K562 (cell line): Measurements from ENCODE around the gene SLC19A1. TPM values are rescaled to one million over a fixed set of nuclear protein-coding genes. Genes with fewer than 3 reads are reported as not detected.

ENCODE experiments used
- CEBPG ChIP-seq, 3 experiments: fragments of 200-800 bp in 1 of 3; sonication (Bioruptor generic) in 1 of 3; sonication (generic) in 1 of 3; formaldehyde crosslinking in 1 of 3; IDR thresholded peaks in 2 of 3; conservative IDR thresholded peaks in 1 of 3; 2 replicates each; pipeline versions ENCODE4 v1.6.1 to v1.8.0; 2016 to 2022; ENCODE audit warnings: missing compliant biosample characterization in 2 of 3, missing genetic modification characterization in 2 of 3, mild to moderate bottlenecking in 1 of 3, missing genetic modification reagents in 1 of 3
- CLOCK ChIP-seq: fragments of 250-450 bp; sonication (Bioruptor Pico); IDR thresholded peaks from 2 replicates; pipeline ENCODE4 v1.4.0; 2020; ENCODE audit warnings: mild to moderate bottlenecking, moderate library complexity, borderline replicate concordance
- CREB5 ChIP-seq: fragments of 250-450 bp; sonication (Bioruptor Pico); IDR thresholded peaks from 2 replicates; pipeline ENCODE4 v1.5.0; 2020; ENCODE audit warnings: mild to moderate bottlenecking
- CTCF ChIP-seq, 3 experiments: IDR thresholded peaks in 2 of 3; conservative IDR thresholded peaks in 1 of 3; 2 replicates each; pipeline ENCODE4 v1.5.1; 2011 to 2012; ENCODE audit warnings: low read length in 3 of 3, mild to moderate bottlenecking in 3 of 3, control low read depth in 2 of 3, improper control_type of control experiment in 1 of 3, inconsistent platforms in 1 of 3, low read depth in 1 of 3, mixed read lengths in 1 of 3, moderate library complexity in 1 of 3; ENCODE audit not compliant: insufficient read depth in 2 of 3
- DMBX1 ChIP-seq: fragments of 250-450 bp; sonication (Bioruptor Pico); IDR thresholded peaks from 2 replicates; pipeline ENCODE4 v1.8.0; 2022; ENCODE audit warnings: inconsistent platforms, mild to moderate bottlenecking, moderate library complexity, borderline replicate concordance
- FIP1L1 ChIP-seq: fragments of 200-400 bp; formaldehyde crosslinking; IDR thresholded peaks from 2 replicates; pipeline ENCODE4 v1.6.1; 2018; ENCODE audit warnings: mild to moderate bottlenecking, low read depth, low read length; ENCODE audit not compliant: poor library complexity, severe bottlenecking
- FOXK1 ChIP-seq: sonication (generic); formaldehyde crosslinking; IDR thresholded peaks from 2 replicates; pipeline ENCODE4 v1.8.0; 2022; ENCODE audit warnings: missing genetic modification reagents, mild to moderate bottlenecking, borderline replicate concordance
- MCM7 ChIP-seq, 2 experiments: fragments of 450-650 bp; IDR thresholded peaks; 2 replicates each; pipeline ENCODE4 v1.6.1; 2016 to 2018
- NCOA1 ChIP-seq: fragments of 450-650 bp; IDR thresholded peaks from 2 replicates; pipeline ENCODE4 v1.6.1; 2016; ENCODE audit warnings: low read depth
- NFATC3 ChIP-seq: fragments of 450-650 bp; IDR thresholded peaks from 2 replicates; pipeline ENCODE4 v1.6.1; 2017; ENCODE audit warnings: mild to moderate bottlenecking
- NFE2L1 ChIP-seq: fragments of 450-650 bp; IDR thresholded peaks from 2 replicates; pipeline ENCODE4 v1.6.1; 2016; ENCODE audit warnings: missing genetic modification characterization, low read depth, mild to moderate bottlenecking, missing compliant biosample characterization, moderate library complexity, borderline replicate concordance
- NR4A1 ChIP-seq, 2 experiments: fragments of 250-450 bp in 1 of 2; fragments of 450-650 bp in 1 of 2; sonication (Bioruptor Pico) in 1 of 2; IDR thresholded peaks; 2 replicates each; pipeline versions ENCODE4 v1.4.0 to v1.6.1; 2016 to 2020; ENCODE audit warnings: mild to moderate bottlenecking in 2 of 2, missing compliant biosample characterization in 1 of 2, missing genetic modification characterization in 1 of 2, moderate library complexity in 1 of 2
- RUNX1 ChIP-seq: sonication (generic); IDR thresholded peaks from 2 replicates; pipeline ENCODE4 v1.6.1; 2016; ENCODE audit warnings: antibody characterized with exemption, low read depth
- SAFB ChIP-seq: fragments of 200-400 bp; formaldehyde crosslinking; IDR thresholded peaks from 2 replicates; pipeline ENCODE4 v1.6.1; 2017; ENCODE audit warnings: low read depth, low read length, borderline replicate concordance
- SMAD2 ChIP-seq: fragments of 150-350 bp; IDR thresholded peaks from 2 replicates; pipeline ENCODE4 v1.6.1; 2014; ENCODE audit warnings: low read depth, mild to moderate bottlenecking, low read length
- SMAD4 ChIP-seq: fragments of 250-450 bp; sonication (Bioruptor Pico); conservative IDR thresholded peaks from 2 replicates; pipeline ENCODE4 v1.8.0; 2021; ENCODE audit warnings: inconsistent platforms, mild to moderate bottlenecking, moderate library complexity
- SMARCA4 ChIP-seq: fragments of 450-650 bp; IDR thresholded peaks from 2 replicates; pipeline ENCODE4 v1.6.1; 2016
- SP2 ChIP-seq: IDR thresholded peaks from 2 replicates; pipeline ENCODE4 v1.6.1; 2011; ENCODE audit warnings: mild to moderate bottlenecking, low read depth, low read length, moderate library complexity; ENCODE audit not compliant: poor library complexity, severe bottlenecking; ENCODE audit errors: extremely low read depth
- ZBED1 ChIP-seq: IDR thresholded peaks from 2 replicates; pipeline ENCODE4 v1.6.1; 2014
- ZNF23 ChIP-seq: fragments of 250-450 bp; sonication (Bioruptor Pico); IDR thresholded peaks from 2 replicates; pipeline ENCODE4 v1.4.0; 2020; ENCODE audit warnings: mild to moderate bottlenecking
- ZNF707 ChIP-seq: fragments of 250-450 bp; sonication (Bioruptor Pico); conservative IDR thresholded peaks from 2 replicates; pipeline ENCODE4 v1.8.0; 2022; ENCODE audit warnings: inconsistent platforms, mild to moderate bottlenecking, moderate library complexity
- polyA plus RNA-seq, 8 experiments: library from polyadenylated mRNA; depleted of rRNA in 4 of 8; stranded (reverse) in 5 of 8; unstranded in 3 of 8; fragments of >200 nt; fragmentation: Nextera tagmentation in 2 of 8; fragmentation: Illumina TruSeq in 1 of 8; extraction: Ambion mirVana in 2 of 8; extraction: Trizol in 1 of 8; gene quantifications; 2 replicates each; pipeline versions ENCODE4 v1.2.1 to v1.2.3, GENCODE V29; 2011 to 2014; ENCODE audit warnings: inconsistent platforms in 1 of 8, missing spikeins in 1 of 8
- total RNA-seq, 7 experiments: library from RNA; depleted of rRNA in 6 of 7; stranded (reverse); fragments of >200 nt in 6 of 7; fragmentation: Illumina TruSeq in 2 of 7; extraction: Trizol in 2 of 7; gene quantifications; 2 replicates each; pipeline versions ENCODE4 v1.2.1 to v1.2.3, GENCODE V29; 2011 to 2021; ENCODE audit warnings: low replicate concordance in 1 of 7

Gene SLC19A1
- total and polyA plus RNA-seq, 9 of the 15 experiments (the other 6 are each of a cell fraction or from before 2014, with no cell fraction given), result 0.65 to 88.7 (median 12.0) TPM

GRCh38 chr21:45590726-45591618 lies 48.7 kb upstream of the SLC19A1 start (continued):
- TF ChIP-seq CLOCK (no peak), ZNF707 (CRISPR knock-in tag) (no peak), SP2 (no peak), DMBX1 (CRISPR knock-in tag) (no peak), ZNF23 (CRISPR knock-in tag) (no peak), NFE2L1 (tag) (no peak), RUNX1 (no peak), CREB5 (CRISPR knock-in tag) (0 out of 2 replicates have a peak, but pooled peaks have one; percentile 14), NR4A1 (CRISPR knock-in tag; IDR thresholded peaks at IDR 0.05) (no peak), NR4A1 (tag; IDR thresholded peaks at IDR 0.05) (0 out of 2 replicates have a peak, but pooled peaks have one; percentile 32), CTCF (IDR thresholded peaks at IDR 0.05 in 2 of 3, conservative IDR thresholded peaks at IDR 0.05 in 1 of 3; ENCODE audit: insufficient read depth in 2 of 3, low read depth in 1 of 3, low read length in 3 of 3) (0 out of 6 replicates have a peak, but pooled peaks of 2 of the 3 experiments have one; percentile 1 to 27), ZBED1 (no peak), NCOA1 (0 out of 2 replicates have a peak, but pooled peaks have one; percentile 13), SMAD4 (no peak), FOXK1 (CRISPR knock-in tag) (no peak), FIP1L1 (no peak), SMAD2 (no peak), SAFB (0 out of 2 replicates have a peak, but pooled peaks have one; percentile 33), NFATC3 (peak; percentile 79), CEBPG (CRISPR knock-in tag; IDR thresholded peaks at IDR 0.05) (no peak), CEBPG (tag; conservative IDR thresholded peaks at IDR 0.05 in 1 of 2, IDR thresholded peaks at IDR 0.05 in 1 of 2) (no peak), SMARCA4 (peak; percentile 54), MCM7 (IDR thresholded peaks at IDR 0.05) (peak; percentile 76 to 84; a peak in 1 of 4 replicates)
